Measurements from ENCODE around the gene NLRP3. TPM values are rescaled to one million over a fixed set of nuclear protein-coding genes. Genes with fewer than 3 reads are reported as not detected.

Gene NLRP3
- polyA plus RNA-seq, 6 donors from 2014 or later: 0.09 to 0.17 (median 0.11) TPM; not detected in 3

Other genes with a start within 250 kb of the NLRP3 start
- 10 to 100 TPM in 5 of 6 donors, 1 to 10 TPM in 1; 7.9 to 17.5 (median 10.6) TPM for gene ZNF124, start 244.2 kb upstream of the NLRP3 start, polyA plus RNA-seq (ENCODE audit: low read depth in 6 of 6)
- not detected for gene VN1R5, start 160.1 kb upstream of the NLRP3 start, polyA plus RNA-seq (ENCODE audit: low read depth in 6 of 6)
- gene ZNF496, start 84.3 kb upstream of the NLRP3 start, polyA plus RNA-seq (ENCODE audit: low read depth in 6 of 6): 1 to 10 TPM; 2.8 to 6.6 (median 4.6) TPM
- not detected for gene OR2B11, start 41.9 kb downstream of the NLRP3 start, polyA plus RNA-seq (ENCODE audit: low read depth in 6 of 6)
- gene OR2C3, start 120.3 kb downstream of the NLRP3 start, polyA plus RNA-seq (ENCODE audit: low read depth in 6 of 6): not detected
- under 1 TPM in 1 of 6 donors, not detected in 5; 0.15 TPM for gene GCSAML, start 133.0 kb downstream of the NLRP3 start, polyA plus RNA-seq (ENCODE audit: low read depth in 6 of 6)
- gene OR2G2, start 172.2 kb downstream of the NLRP3 start, polyA plus RNA-seq (ENCODE audit: low read depth in 6 of 6): not detected
- not detected for gene OR2G3, start 189.4 kb downstream of the NLRP3 start, polyA plus RNA-seq (ENCODE audit: low read depth in 6 of 6)